SK-N-SH (cell line): ENCODE results near the gene TRH.
A peak's percentile ranks its signal among the peaks of the same experiment; 100 is the strongest.

Source experiments
- CTCF ChIP-seq: fragments of 200-600 bp; sonication (generic); IDR thresholded peaks from 2 replicates; pipeline ENCODE4 v1.6.1; 2017; ENCODE audit warnings: antibody characterized with exemption, mild to moderate bottlenecking, moderate library complexity
- MAX ChIP-seq: IDR thresholded peaks from 2 replicates; pipeline ENCODE4 v1.4.0; 2012; ENCODE audit warnings: low read depth
- SIN3A ChIP-seq: IDR thresholded peaks from 2 replicates; pipeline ENCODE4 v1.6.1; 2012; ENCODE audit warnings: low read depth, mild to moderate bottlenecking, low read length, moderate library complexity, borderline replicate concordance
- TAF1 ChIP-seq: IDR thresholded peaks from 2 replicates; pipeline ENCODE4 v1.6.1; 2012; ENCODE audit warnings: low read depth, mild to moderate bottlenecking, low read length, moderate library complexity, borderline replicate concordance
- USF2 ChIP-seq: fragments of 150-350 bp; IDR thresholded peaks from 2 replicates; pipeline ENCODE4 v1.6.1; 2017; ENCODE audit warnings: antibody characterized with exemption, low read length, low read depth, borderline replicate concordance

GRCh38 chr3:129934234-129935123, 40.0 kb upstream of the TRH start:
- TF ChIP-seq USF2 (no peak), TAF1 (no peak), CTCF (peak; percentile 95), MAX (no peak), SIN3A (no peak)
